ENCODE data around the gene EIF5B. TPM values are rescaled to one million over a fixed set of nuclear protein-coding genes. Genes with fewer than 3 reads are reported as not detected.

The EIF5B gene
- total RNA-seq, 4 donors from 2014 or later: 33.0 to 71.3 (median 50.7) TPM

DNA sequence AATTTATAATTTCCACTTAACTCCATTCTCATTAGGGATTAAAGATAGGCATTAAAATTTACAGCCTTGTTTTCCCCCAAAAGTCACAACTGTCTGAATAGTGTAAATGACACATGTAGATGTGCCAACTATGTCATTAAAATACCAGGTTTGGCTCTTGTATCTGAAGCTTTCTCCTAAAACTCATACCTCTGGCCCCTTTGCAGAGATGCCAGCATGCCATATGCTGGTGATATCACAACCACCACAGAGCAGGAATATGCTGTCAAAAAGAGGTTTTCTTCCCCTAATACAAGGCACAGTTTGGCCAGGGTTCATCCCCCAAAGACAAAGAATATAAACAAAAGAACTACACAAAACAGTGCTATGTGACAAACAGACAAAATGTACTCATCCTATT is 87.2 kb downstream of the EIF5B start:
- Histone ChIP-seq H3K9me3 (no peaks in the 10 kb centered on the region), H3K4me1 (peaks cover 8 to 15% of the 10 kb centered on the region in 2 donors), H3K27ac (no peak overlapping the region), H3K4me3 (no peak overlapping the region), H3K27me3 (no peaks in the 10 kb centered on the region), H3K36me3 (peaks cover 0 to 46% of the 10 kb centered on the region in 2 donors)
- in situ Hi-C loops (cut with MboI; ENCODE audit: low sequenced_read_pairs in 4 of 4): no loop called here
- TF ChIP-seq POLR2A (IDR thresholded peaks at IDR 0.05): no peak
- TF ChIP-seq, protein P1, sequence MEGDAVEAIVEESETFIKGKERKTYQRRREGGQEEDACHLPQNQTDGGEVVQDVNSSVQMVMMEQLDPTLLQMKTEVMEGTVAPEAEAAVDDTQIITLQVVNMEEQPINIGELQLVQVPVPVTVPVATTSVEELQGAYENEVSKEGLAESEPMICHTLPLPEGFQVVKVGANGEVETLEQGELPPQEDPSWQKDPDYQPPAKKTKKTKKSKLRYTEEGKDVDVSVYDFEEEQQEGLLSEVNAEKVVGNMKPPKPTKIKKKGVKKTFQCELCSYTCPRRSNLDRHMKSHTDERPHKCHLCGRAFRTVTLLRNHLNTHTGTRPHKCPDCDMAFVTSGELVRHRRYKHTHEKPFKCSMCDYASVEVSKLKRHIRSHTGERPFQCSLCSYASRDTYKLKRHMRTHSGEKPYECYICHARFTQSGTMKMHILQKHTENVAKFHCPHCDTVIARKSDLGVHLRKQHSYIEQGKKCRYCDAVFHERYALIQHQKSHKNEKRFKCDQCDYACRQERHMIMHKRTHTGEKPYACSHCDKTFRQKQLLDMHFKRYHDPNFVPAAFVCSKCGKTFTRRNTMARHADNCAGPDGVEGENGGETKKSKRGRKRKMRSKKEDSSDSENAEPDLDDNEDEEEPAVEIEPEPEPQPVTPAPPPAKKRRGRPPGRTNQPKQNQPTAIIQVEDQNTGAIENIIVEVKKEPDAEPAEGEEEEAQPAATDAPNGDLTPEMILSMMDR (IDR thresholded peaks at IDR 0.05 in 4 of 5, conservative IDR thresholded peaks at IDR 0.05 in 1 of 5): no peak
- no peak for DNase-seq
- ATAC-seq: no peak
- intact Hi-C loops (cut with DNase I; ENCODE audit: low total_unique reads): no loop called here

DNA sequence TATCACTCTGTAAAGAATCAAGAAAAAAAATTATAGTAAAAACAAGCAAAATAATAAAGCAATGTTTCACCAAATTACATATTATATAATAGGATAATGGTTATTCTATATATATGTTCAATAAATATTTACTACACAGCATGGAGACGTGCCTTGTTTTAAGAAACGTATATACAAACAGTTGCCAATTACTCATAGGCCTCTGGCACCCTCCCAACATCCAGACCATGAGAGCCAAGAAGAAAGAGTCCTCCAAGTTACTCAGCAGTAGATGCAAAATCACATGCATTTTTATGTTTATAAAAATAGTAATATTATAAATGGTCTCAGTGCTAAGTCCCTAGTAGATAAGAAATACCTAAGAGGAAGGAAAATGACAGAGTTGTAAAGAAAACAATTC is 87.8 kb downstream of the EIF5B start:
- Histone ChIP-seq H3K36me3 (peaks cover 0 to 44% of the 10 kb centered on the region in 2 donors), H3K4me3 (no peak overlapping the region), H3K9me3 (no peaks in the 10 kb centered on the region), H3K27me3 (no peaks in the 10 kb centered on the region), H3K27ac (no peak overlapping the region), H3K4me1 (peaks cover 8 to 15% of the 10 kb centered on the region in 2 donors)
- no peak for DNase-seq
- no peak for TF ChIP-seq POLR2A (IDR thresholded peaks at IDR 0.05)
- TF ChIP-seq, protein P1 (IDR thresholded peaks at IDR 0.05 in 4 of 5, conservative IDR thresholded peaks at IDR 0.05 in 1 of 5): no peak
- in situ Hi-C loops (cut with MboI; ENCODE audit: low sequenced_read_pairs in 4 of 4) (no loop called here), intact Hi-C loops (cut with DNase I; ENCODE audit: low total_unique reads) (no loop called here)
- ATAC-seq: no peak

DNA sequence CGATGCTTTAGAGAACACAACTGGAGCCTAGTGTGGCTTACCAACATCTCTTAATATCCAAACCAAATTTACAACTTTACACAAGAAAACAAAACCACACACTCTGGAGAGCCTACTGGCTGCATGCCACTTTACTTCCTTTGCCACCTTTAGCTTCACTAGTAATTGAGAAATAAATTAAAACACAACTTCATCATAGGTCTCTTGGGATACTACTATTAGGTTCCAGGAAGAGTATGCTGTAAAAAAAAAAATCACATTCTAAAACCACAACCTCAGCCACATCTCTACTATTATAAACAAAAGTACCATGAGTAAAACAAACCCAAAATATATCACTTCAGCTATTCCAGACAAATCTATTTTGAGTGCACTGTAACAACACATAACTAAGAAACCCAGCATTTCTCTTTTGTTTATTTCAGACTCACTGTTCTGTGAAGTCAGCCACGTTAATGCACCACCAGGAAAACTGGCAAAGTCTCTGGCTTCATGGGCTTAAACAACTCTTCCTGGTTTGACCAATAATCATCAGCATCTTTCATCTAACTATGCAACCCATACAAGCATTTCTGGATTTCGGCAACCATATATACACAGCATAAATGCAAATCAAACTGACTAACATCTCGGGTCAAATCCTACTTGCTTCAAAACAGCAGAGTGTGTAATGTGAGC is 93.6 kb downstream of the EIF5B start:
- no peak for TF ChIP-seq POLR2A (IDR thresholded peaks at IDR 0.05)
- TF ChIP-seq, protein P1 (IDR thresholded peaks at IDR 0.05 in 4 of 5, conservative IDR thresholded peaks at IDR 0.05 in 1 of 5): no peak
- ATAC-seq (no peak), DNase-seq (no peak)
- no peaks in the 10 kb centered on the region for H3K4me1 ChIP-seq
- H3K27me3 ChIP-seq: no peaks in the 10 kb centered on the region
- H3K36me3 ChIP-seq: peaks cover 0 to 27% of the 10 kb centered on the region in 2 donors
- intact Hi-C loops (cut with DNase I; ENCODE audit: low total_unique reads) (no loop called here), in situ Hi-C loops (cut with MboI; ENCODE audit: low sequenced_read_pairs in 4 of 4) (no loop called here)
- H3K27ac ChIP-seq: no peak overlapping the region
- H3K9me3 ChIP-seq: no peaks in the 10 kb centered on the region
- no peak overlapping the region for H3K4me3 ChIP-seq

DNA sequence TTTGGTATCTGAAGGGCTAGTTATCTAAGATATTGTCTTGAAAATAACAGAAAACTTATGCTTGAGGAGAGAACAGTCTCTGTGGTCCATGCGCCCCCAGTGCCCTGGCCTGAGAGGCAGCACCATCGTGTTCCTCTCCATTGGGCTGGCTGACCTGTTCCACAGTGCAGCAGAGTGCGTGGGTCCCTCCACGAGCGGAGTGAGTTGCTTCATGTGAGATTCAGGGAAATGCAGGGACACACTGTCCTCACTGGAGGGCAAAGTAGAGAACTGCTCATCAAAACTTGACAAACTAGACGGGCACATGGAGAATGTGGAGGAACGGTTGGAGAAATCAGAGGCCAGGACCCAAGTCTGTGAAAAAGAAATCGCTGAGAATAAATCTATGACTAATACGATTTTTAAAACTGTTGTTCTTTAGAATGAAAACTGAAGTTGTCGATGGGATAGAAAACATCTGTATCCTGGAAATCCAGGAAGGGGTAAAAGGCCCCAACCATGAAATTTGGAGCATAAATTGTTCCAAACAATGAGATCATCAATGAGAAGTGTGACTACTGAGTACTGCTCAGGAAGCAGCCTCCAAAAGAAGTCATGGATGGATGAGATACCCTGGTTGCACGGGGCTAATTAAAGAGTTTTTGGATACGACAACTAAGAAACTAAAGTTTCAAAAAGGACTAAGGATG is 94.5 kb downstream of the EIF5B start:
- Histone ChIP-seq H3K9me3 (no peaks in the 10 kb centered on the region), H3K27me3 (no peaks in the 10 kb centered on the region), H3K27ac (peak overlapping the region in 1 of 4 donors; percentile 6), H3K36me3 (peaks cover 0 to 25% of the 10 kb centered on the region in 2 donors), H3K4me3 (no peak overlapping the region), H3K4me1 (no peaks in the 10 kb centered on the region)
- in situ Hi-C loops (cut with MboI; ENCODE audit: low sequenced_read_pairs in 4 of 4) (no loop called here), intact Hi-C loops (cut with DNase I; ENCODE audit: low total_unique reads) (no loop called here)
- ATAC-seq (no peak), DNase-seq (no peak)
- TF ChIP-seq, protein P1 (IDR thresholded peaks at IDR 0.05 in 4 of 5, conservative IDR thresholded peaks at IDR 0.05 in 1 of 5): no peak
- no peak for TF ChIP-seq POLR2A (IDR thresholded peaks at IDR 0.05)

Data from gastrocnemius medialis (tissue), 4 donors.